ENCODE measurements around the gene CDK17.
"Not testable (repeated sequence)": the region's sequence is repeated elsewhere in the genome, so short reads cannot be mapped to it uniquely, and the experiment has no call there.

Gene CDK17

GRCh38 chr12:96350982-96351381 is 49.3 kb downstream of the CDK17 start:
- DNase-seq: no peak

GRCh38 chr12:96347130-96347699 is 53.0 kb downstream of the CDK17 start:
- DNase-seq: no peak

GRCh38 chr12:96346716-96347115 is 53.5 kb downstream of the CDK17 start:
- DNase-seq: not testable (repeated sequence)

DNA sequence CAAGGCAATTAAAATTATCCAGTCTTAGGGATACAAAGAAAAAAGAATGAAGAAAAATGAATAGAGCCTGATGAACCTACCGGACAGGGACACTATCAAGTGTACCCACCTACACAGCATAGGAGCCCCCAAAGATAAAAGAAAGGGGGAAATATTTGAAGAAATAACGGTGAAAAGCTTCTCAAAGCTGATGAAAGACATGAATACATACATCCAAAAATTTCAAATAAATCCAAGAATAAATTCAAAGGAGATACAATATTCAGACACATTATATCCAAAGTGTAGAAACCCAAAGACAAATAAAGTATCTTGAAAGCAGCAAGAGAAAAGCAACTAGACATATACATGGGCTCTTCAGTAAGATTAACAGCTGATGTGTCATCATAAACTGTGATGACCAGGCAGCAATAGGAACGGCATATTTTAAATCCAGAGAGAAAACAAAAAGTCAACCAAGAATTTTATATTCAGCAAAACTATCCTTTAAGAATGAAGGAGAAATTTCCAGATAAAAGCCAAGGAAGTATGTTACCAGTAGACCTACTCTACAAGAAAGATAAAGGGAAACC is 56.0 kb downstream of the CDK17 start:
- DNase-seq: no peak

GRCh38 chr12:96343347-96343954 is 56.8 kb downstream of the CDK17 start:
- no peak for DNase-seq

DNA sequence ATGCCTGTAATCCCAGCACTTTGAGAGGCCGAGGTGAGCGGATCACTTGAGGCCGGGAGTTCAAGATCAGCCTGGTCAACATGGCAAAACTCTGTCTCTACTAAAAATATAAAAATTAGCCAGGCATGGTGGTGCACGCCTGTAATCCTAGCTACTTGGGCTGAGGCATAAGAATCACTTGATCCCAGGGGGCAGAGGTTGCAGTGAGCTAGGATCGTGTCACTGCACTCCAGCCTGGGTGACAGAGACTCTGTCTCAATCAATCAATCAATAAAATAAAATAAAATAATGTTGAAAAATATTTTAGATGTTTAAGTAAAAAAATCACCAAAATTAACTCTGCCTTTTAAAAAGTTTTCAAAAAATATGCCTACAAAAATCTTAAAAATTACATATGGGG is 60.6 kb downstream of the CDK17 start:
- not testable (repeated sequence) for DNase-seq

GRCh38 chr12:96338852-96339471 is 61.3 kb downstream of the CDK17 start:
- no peak for DNase-seq

GRCh38 chr12:96337953-96338352 is 62.3 kb downstream of the CDK17 start:
- no peak for DNase-seq

- no peak for DNase-seq
Observed at GRCh38 chr12:96336489-96336888, 63.8 kb downstream of the CDK17 start.

GRCh38 chr12:96335270-96335669 is 65.0 kb downstream of the CDK17 start:
- no peak for DNase-seq

DNA sequence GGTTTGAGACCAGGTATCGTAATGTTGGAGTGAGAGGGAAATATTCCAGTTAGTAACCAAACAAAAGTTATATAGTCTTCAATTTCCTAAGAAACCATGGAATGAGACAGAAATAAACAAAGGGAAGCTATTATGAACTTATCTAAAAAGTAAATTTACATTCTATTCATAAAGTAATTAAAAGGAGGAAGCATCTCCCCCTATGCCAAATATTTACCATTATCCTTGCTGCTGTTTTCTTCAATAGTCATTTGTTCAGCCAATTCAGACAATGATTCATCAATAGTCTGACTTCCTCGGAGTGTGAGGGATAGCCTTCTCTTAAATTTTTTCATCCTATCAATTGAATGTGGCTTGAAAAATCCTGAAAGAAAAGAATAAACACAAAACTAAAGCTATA is 65.7 kb downstream of the CDK17 start:
- no peak for DNase-seq

GRCh38 chr12:96329545-96329944 is 70.7 kb downstream of the CDK17 start:
- no peak for DNase-seq

DNA sequence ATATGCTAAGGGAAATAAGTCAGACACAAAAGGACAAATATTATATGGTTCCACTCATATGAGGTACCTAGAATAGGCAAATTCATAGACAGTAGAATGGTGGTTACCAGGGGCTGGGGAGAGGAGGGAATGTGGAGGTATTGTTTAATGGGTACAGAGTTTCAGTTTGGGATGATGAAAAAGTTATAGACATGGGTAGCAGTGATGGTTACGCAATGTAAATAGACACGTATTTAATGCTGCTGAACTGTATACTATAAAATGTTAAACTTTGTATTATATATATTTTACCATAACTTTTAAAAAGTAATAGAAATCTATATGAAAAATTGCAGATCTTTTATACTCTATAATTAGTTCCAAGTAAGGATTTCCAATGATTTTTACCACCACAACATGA is 71.2 kb downstream of the CDK17 start:
- DNase-seq: no peak

DNA sequence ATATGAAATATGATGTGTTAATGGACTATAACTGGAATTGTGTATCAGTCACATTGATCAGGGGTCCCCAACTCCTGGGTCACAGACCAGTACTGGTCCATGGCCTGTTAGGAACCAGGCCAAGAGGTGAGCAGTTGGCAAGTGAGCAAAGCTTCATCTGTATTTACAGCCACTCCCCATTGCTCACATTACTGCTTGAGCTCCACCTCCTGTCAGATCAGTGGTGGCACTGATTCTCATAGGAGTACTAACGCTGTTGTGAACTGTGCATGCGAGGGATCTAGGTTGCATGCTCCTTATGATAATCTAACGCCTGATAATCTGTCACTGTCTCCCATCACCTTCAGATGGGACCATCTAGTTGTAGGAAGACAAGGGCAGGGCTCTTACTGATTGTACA is 72.3 kb downstream of the CDK17 start:
- DNase-seq: no peak

DNA sequence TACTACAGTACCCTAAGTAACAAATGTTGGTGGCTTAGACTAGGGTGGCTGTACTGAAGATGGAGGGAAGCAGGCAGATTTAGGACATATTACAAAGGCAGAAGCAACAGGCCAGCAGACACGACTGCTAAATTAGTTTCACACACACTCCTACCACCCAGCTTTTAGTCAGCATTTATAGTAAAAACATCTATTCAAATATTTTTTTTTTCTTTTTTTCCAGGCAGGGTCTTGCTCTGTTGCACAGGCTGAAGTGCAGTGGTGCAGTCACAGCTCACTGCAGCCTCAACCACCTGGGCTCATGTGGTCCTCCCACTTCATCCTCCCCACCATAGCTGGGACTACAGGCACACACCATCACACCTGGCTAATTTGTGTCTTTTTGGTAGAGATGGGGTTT is 72.9 kb downstream of the CDK17 start:
- no peak for DNase-seq

- DNase-seq: no peak
Observed at GRCh38 chr12:96326628-96327227, 73.5 kb downstream of the CDK17 start.

DNA sequence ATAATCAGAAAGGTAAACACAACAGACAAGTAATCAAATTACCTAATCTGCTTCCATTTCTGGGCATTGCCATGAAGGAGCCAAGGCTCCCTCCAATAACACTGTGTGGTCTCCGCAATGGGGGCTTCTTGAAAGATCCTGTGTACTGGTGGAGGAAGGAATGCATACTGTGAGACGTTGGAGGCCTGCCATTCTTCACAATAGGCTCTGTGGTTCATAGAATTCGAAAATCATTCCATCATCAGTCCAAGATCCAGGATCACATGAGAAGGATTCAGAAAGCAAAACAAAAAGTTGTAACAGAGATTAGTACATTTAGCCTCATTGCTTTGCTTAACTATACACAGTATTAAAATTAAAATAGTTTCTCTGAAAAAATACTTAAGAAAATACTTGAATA is 76.3 kb downstream of the CDK17 start:
- no peak for DNase-seq

- no peak for DNase-seq
Observed at GRCh38 chr12:96322720-96323119, 77.5 kb downstream of the CDK17 start.

DNA sequence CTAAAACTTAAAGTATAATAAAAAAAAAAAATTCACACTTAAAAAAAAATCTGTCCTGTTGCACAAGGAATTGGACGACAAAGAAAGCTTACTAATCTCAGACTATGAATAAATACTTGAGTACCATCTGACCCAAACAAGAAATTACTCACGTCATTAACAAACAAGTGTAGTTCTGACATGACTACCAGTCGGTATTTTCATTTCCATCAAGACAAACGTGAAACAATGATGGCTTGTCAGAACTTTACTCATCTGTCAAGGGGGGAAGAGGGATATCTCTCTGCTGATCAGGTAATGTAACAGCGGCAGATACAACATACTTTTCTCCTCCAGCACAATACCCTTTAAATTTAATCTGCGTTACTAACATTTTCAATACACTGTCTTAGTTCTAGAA is 78.3 kb downstream of the CDK17 start:
- DNase-seq: no peak

DNA sequence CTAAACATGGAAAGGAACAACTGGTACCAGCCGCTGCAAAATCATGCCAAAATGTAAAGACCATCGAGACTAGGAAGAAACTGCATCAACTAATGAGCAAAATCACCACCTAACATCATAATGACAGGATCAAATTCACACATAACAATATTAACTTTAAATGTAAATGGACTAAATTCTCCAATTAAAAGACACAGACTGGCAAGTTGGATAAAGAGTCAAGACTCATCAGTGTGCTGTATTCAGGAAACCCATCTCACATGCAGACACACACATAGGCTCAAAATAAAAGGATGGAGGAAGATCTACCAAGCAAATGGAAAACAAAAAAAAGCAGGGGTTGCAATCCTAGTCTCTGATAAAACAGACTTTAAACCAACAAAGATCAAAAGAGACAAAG is 82.4 kb downstream of the CDK17 start:
- DNase-seq: not testable (repeated sequence)

DNA sequence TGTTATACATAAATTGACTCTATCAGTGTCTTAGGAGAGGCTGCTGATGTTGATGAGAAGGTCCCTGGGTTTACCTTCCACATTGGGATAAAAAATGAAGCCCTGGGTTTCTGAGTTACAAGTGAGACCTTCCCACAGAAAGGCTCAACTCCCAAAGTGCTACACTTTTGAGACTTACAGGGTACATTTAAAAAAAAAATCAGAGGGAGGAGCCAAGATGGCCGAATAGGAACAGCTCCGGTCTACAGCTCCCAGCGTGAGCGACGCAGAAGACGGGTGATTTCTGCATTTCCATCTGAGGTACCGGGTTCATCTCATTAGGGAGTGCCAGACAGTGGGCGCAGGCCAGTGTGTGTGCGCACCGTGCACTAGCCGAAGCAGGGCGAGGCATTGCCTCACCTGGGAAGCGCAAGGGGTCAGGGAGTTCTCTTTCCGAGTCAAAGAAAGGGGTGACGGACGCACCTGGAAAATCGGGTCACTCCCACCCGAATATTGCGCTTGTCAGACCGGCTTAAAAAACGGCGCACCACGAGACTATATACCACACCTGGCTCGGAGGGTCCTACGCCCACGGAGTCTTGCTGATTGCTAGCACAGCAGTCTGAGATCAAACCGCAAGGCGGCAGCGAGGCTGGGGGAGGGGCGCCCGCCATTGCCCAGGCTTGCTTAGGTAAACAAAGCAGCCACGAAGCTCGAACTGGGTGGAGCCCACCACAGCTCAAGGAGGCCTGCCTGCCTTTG is 84.3 kb downstream of the CDK17 start:
- DNase-seq: not testable (repeated sequence)

GRCh38 chr12:96314723-96315122 is 85.5 kb downstream of the CDK17 start:
- DNase-seq: no peak

DNA sequence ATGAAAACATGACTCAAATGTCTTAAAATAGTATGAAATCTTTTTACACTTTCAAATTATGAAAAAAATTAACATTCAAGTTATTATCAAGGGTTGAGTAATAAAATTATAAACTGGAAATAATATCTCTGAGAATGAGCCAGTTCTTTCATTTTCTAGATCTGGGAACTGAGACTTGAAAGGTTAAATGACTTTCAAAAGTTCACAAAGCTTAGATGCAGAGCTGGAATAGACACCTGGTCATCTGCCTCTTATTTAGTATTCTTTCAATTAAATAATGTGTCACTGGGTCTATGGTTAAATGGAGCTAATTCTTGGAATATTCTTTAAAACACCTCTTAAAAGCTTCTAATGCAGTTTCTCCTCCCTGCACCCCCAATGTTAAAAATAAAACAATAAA is 86.6 kb downstream of the CDK17 start:
- no peak for DNase-seq
